SJSA1 (cell line): Measurements from ENCODE around the gene CDK14. TPM values are rescaled to one million over a fixed set of nuclear protein-coding genes. Genes with fewer than 3 reads are reported as not detected.
A peak's percentile ranks its signal among the peaks of the same experiment; 100 is the strongest.

ENCODE experiments used
- DNase-seq, 2 experiments: peaks; one replicate each; pipeline ENCODE4 v3.0.0-alpha.2; 2015 to 2020; ENCODE audit warnings: low spot score in 2 of 2, low read depth in 1 of 2
- H3K27ac ChIP-seq: fragments of 250-450 bp; sonication (Bioruptor Pico); 2 replicates; pipeline ENCODE4 v1.5.1; 2020; ENCODE audit warnings: mild to moderate bottlenecking, moderate library complexity
- H3K27me3 ChIP-seq: fragments of 250-450 bp; sonication (Bioruptor Pico); replicated peaks from 2 replicates; pipeline ENCODE4 v1.5.1; 2020; ENCODE audit warnings: mild to moderate bottlenecking, moderate library complexity
- H3K36me3 ChIP-seq: fragments of 250-450 bp; sonication (Bioruptor Pico); 2 replicates; pipeline ENCODE4 v1.5.1; 2020; ENCODE audit warnings: mild to moderate bottlenecking
- H3K4me1 ChIP-seq: fragments of 250-450 bp; sonication (Bioruptor Pico); replicated peaks from 2 replicates; pipeline ENCODE4 v1.6.1; 2021; ENCODE audit warnings: mild to moderate bottlenecking
- H3K4me3 ChIP-seq: fragments of 250-450 bp; sonication (Bioruptor Pico); 2 replicates; pipeline ENCODE4 v1.5.1; 2020; ENCODE audit warnings: mild to moderate bottlenecking
- H3K9me3 ChIP-seq: fragments of 250-450 bp; sonication (Bioruptor Pico); replicated peaks from 2 replicates; pipeline ENCODE4 v1.5.1; 2020; ENCODE audit warnings: mild to moderate bottlenecking
- total RNA-seq: library from RNA; depleted of rRNA; stranded (reverse); fragments of >200 nt; shearing (Covaris generic); gene quantifications from 2 replicates; pipeline ENCODE4 v1.2.3, GENCODE V29; 2014

Gene CDK14
- total RNA-seq, 1 experiment from 2014 or later, result 20.8 TPM

DNA sequence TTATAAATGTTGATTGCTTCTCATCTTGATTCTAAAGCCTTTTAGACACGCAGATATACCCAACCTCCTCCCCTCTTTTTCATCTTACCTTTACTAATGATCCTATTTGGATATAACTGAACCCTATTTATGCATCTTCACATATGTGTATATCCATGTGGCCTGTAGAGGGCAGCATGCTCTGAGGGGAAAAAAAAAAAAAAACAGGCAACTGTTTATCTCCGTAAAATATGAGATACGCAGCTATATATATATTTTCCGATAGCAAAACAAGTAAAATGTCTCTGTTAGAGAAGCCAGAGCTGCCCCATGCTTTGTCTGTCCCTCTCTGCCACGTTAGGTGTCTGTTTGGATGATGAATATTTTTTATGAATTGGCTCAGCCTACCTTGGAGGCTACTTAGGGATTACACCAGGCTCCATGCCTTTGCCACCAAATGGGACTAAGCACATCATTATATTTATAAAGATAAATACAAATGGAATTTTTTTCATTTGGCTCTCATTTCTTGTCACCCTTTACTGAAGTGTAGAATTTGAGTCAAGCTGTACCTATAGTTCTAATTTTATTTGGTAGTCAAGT lies 493.4 kb downstream of the CDK14 start:
- no peak overlapping the region for H3K27ac ChIP-seq
- no peaks in the 10 kb centered on the region for H3K9me3 ChIP-seq
- H3K4me1 ChIP-seq, result no peaks in the 10 kb centered on the region
- no peaks in the 10 kb centered on the region for H3K36me3 ChIP-seq
- no peak overlapping the region for H3K4me3 ChIP-seq
- DNase-seq, result peak in 1 of 2 experiments; percentile 46
- no peaks in the 10 kb centered on the region for H3K27me3 ChIP-seq

DNA sequence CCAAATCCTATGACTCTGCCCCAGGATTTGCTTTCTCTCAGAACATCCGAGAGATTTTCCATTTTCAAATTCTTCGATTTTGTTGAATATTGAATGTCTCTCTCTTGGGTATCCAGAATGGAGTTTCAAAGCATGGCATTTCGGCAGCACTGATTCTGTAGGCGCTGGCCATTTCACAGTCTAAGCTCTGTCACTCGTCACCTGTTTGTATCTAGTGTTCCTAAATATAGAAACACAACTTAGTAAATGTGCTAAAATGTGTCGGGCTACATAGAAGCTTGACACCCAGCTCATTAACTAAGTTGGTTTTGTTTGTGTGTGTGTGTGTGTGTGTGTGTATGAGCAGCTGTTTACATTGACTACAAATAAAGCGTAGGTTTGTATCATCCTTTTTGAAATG lies 494.6 kb downstream of the CDK14 start:
- H3K9me3 ChIP-seq, result no peaks in the 10 kb centered on the region
- H3K4me3 ChIP-seq, result no peak overlapping the region
- no peak overlapping the region for H3K27ac ChIP-seq
- no peaks in the 10 kb centered on the region for H3K4me1 ChIP-seq
- no peaks in the 10 kb centered on the region for H3K27me3 ChIP-seq
- no peaks in the 10 kb centered on the region for H3K36me3 ChIP-seq
- DNase-seq, result no peak

DNA sequence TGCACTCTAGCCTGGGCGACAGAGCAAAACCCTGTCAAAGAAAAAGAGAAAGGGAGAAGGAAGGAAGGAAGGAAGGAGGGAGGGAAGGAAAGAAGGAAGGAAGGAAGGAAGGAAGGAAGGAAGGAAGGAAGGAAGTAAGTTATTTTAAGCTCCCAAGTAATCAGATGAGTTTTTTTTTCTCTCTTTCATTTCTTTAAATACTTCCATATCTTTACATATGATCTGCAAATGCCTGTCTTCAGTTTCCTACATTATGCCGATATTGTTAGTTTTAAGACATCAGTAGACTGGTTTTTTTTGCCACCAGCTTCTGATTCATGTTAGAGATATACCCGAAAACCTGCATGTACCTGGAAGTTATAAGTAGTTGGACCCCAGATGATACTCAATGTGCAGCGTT lies 495.5 kb downstream of the CDK14 start:
- H3K4me3 ChIP-seq, result no peak overlapping the region
- H3K36me3 ChIP-seq, result no peaks in the 10 kb centered on the region
- H3K27me3 ChIP-seq, result no peaks in the 10 kb centered on the region
- no peaks in the 10 kb centered on the region for H3K4me1 ChIP-seq
- H3K27ac ChIP-seq, result no peak overlapping the region
- no peak for DNase-seq
- H3K9me3 ChIP-seq, result no peaks in the 10 kb centered on the region

DNA sequence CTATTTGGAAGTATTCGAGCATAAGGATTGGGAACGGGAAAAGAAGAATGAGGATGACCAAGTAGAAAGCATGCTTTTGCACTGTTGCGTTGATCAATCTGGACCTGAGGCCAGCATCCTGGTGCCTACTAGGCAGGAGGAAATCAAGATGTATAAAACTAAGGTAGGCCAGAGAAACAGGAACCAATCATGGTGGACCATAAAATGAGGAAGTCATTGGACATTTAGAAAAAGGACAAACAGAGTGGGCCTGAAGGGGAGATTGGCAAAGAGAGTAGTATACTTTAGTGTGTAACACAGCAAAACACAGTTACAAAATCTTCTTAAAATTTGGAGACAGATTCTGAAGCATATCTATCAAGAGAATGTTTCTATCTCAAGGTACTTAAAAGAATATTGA lies 497.1 kb downstream of the CDK14 start:
- Histone ChIP-seq H3K9me3 (no peaks in the 10 kb centered on the region), H3K27ac (no peak overlapping the region), H3K4me1 (no peaks in the 10 kb centered on the region), H3K27me3 (no peaks in the 10 kb centered on the region), H3K4me3 (no peak overlapping the region), H3K36me3 (no peaks in the 10 kb centered on the region)
- no peak for DNase-seq

DNA sequence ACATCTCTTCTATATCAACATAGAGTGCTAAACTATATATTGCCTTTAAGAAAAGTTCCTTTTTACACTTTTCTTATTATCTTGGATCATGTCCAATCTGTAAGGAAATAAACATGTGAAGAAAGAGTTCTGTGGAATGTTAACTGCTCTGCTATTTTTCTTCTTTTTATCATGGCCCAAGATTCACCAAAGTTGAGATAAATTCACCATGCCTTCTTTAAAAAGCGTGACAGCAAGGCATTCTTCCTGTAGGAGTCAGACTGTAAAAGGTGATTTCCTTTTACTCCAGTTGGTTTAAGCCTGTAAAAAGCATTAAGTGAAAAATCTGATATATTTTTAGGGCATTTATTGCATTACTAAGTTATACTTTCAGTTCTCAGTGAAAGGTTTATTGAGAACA lies 502.4 kb downstream of the CDK14 start:
- Histone ChIP-seq H3K36me3 (no peaks in the 10 kb centered on the region), H3K4me3 (no peak overlapping the region), H3K27me3 (no peaks in the 10 kb centered on the region), H3K27ac (no peak overlapping the region), H3K4me1 (no peaks in the 10 kb centered on the region), H3K9me3 (no peaks in the 10 kb centered on the region)
- no peak for DNase-seq

DNA sequence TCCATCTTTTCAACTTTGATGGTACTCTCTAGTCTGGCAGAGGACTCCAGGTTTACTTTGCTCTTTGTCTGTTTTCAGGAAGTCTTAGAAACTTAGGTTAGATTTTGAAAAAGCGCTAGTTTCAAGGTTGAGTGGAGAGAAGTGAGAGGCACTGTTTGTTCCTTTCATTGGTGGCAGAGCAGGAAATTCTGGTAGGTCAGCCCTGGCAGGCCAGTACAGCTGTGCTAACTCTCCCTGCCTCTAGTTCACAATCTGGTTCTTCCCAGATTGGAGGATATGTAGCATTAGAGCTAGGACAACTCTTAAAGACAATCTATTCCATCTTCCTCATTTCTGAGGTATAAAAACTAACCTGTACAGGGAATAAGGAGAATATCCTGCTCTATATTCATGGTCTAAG lies 507.2 kb downstream of the CDK14 start:
- H3K27ac ChIP-seq, result no peak overlapping the region
- no peaks in the 10 kb centered on the region for H3K9me3 ChIP-seq
- H3K27me3 ChIP-seq, result no peaks in the 10 kb centered on the region
- H3K4me1 ChIP-seq, result no peaks in the 10 kb centered on the region
- no peak overlapping the region for H3K4me3 ChIP-seq
- no peak for DNase-seq
- no peaks in the 10 kb centered on the region for H3K36me3 ChIP-seq

DNA sequence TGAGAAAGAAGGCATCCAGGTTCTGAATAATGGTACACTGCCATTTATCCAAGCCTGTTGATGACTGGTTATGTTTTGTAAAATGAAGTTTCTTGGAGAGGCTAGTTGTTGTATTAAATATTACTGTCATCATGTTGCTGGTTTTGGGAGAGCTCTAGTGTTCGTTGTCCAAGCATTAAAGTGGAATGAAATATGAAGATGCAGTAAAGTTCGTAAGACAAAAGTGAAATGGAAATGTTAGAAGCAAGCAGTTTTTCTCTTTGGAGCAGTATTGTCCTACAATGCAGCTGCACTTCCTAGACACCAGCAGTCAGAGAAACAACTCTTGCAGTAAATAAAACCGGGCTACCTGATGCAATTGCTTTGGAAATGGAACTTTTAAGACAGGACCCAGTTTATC lies 511.3 kb downstream of the CDK14 start:
- no peak overlapping the region for H3K4me3 ChIP-seq
- H3K27me3 ChIP-seq, result no peaks in the 10 kb centered on the region
- no peaks in the 10 kb centered on the region for H3K36me3 ChIP-seq
- no peaks in the 10 kb centered on the region for H3K9me3 ChIP-seq
- H3K27ac ChIP-seq, result no peak overlapping the region
- no peaks in the 10 kb centered on the region for H3K4me1 ChIP-seq
- DNase-seq, result no peak

DNA sequence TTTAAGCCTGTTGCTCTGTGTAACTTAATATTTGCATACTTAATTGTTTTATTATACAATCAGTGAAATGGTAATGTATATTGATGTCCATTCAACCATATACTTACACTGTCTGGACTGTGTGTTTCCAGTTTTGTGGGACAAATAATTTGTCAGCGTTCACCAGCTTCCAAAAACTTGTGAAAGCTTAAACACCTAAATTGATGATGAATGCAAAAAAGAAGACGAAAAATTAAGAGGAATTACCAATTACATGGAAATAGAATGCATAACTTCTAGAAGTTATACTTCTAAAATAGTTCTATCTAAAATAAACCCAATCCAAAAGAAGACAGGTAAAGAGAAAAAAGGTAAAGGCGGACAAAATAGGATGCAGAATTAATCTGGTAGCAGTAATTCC lies 513.1 kb downstream of the CDK14 start:
- peaks cover 5% of the 10 kb centered on the region for H3K36me3 ChIP-seq
- no peaks in the 10 kb centered on the region for H3K9me3 ChIP-seq
- no peak overlapping the region for H3K4me3 ChIP-seq
- DNase-seq, result no peak
- H3K4me1 ChIP-seq, result no peaks in the 10 kb centered on the region
- no peaks in the 10 kb centered on the region for H3K27me3 ChIP-seq
- no peak overlapping the region for H3K27ac ChIP-seq

DNA sequence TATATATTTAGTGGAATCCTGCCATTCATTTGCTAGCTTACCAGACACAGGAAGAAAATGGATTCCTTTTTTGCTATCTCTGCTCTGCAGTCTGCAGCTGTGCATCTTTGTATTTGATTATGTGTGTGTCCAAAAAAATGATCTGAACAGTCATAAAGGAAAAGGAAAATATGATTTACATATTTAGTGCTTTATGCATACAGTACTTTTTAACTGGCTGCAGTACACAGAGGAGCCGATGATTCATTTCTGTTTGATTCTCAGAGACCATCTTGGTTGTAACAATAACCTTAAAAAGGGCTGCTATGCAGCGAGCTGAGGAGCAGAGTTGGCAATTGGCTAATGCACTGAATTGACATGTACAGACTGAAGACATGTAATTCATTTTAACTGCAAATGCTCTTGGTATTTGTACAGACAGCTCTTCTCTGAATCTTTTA lies 516.8 kb downstream of the CDK14 start:
- H3K4me1 ChIP-seq, result no peaks in the 10 kb centered on the region
- H3K27ac ChIP-seq, result no peak overlapping the region
- H3K4me3 ChIP-seq, result no peak overlapping the region
- no peaks in the 10 kb centered on the region for H3K9me3 ChIP-seq
- no peaks in the 10 kb centered on the region for H3K27me3 ChIP-seq
- H3K36me3 ChIP-seq, result peaks cover 8% of the 10 kb centered on the region
- DNase-seq, result no peak

DNA sequence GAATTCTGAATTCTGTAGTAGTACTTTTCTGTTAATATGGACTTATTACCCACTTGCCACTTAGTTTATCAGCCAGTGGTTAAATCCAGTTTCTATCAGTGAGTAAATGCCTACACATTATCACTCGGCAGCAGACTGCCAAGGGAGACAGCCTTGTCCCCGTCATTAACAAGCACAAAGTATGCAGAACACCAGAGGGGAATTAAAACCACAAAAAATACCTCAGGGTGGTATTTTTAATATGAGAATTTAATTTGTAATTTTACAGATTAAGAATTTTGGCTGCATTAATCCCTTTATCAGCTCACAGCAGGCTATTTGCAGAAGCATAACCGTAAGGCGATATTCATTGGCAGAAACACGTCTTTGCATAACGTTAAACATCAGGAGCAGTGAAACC lies 518.1 kb downstream of the CDK14 start:
- Histone ChIP-seq H3K4me3 (no peak overlapping the region), H3K27ac (no peak overlapping the region), H3K4me1 (no peaks in the 10 kb centered on the region), H3K27me3 (no peaks in the 10 kb centered on the region), H3K9me3 (no peaks in the 10 kb centered on the region), H3K36me3 (peaks cover 8% of the 10 kb centered on the region)
- no peak for DNase-seq

DNA sequence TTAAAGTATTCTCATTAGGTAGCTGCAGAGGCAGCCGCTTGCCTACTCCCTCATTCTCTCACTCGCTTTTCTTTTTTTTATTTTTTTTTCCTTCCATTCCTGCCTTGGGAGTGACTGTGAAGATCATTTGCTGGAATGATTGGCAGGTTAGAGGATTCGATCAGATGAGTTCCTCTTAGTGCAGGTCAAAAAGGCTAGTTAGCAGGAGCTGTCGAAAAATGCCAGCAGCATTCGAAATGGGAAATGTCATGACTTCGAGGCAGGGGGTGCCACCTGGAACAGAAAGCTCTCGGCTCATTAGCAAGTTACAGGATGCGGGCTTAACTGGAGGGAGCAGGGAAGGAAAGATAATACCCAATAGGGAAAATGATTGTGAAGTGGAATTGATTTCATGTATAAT lies 530.6 kb downstream of the CDK14 start:
- Histone ChIP-seq H3K4me1 (peaks cover 8% of the 10 kb centered on the region; the same call in 1 of the 2 replicates), H3K36me3 (no peaks in the 10 kb centered on the region), H3K4me3 (no peak overlapping the region), H3K27ac (no peak overlapping the region), H3K9me3 (no peaks in the 10 kb centered on the region), H3K27me3 (no peaks in the 10 kb centered on the region)
- DNase-seq, result no peak

DNA sequence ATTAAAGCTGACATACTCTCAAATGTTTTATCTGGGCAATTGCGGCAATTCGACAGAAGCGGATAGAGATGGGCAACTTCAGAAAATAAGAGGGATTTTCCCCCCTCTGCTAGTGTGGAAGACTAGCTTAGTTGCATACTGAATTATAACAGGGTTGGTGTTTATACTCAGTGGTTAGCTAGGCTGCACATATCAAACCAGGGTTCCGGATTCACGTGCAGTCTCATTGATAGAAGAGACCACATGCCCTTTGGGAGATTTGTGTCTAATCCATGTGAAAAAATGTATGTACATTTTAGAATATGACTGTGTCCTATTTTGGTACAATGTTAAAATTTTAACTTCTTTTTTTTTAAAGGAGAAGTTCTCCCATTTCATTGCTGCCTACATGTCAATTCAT lies 531.2 kb downstream of the CDK14 start:
- Histone ChIP-seq H3K36me3 (no peaks in the 10 kb centered on the region), H3K4me3 (no peak overlapping the region), H3K27ac (no peak overlapping the region), H3K4me1 (peaks cover 8% of the 10 kb centered on the region; the same call in 1 of the 2 replicates), H3K27me3 (no peaks in the 10 kb centered on the region), H3K9me3 (no peaks in the 10 kb centered on the region)
- DNase-seq, result no peak

DNA sequence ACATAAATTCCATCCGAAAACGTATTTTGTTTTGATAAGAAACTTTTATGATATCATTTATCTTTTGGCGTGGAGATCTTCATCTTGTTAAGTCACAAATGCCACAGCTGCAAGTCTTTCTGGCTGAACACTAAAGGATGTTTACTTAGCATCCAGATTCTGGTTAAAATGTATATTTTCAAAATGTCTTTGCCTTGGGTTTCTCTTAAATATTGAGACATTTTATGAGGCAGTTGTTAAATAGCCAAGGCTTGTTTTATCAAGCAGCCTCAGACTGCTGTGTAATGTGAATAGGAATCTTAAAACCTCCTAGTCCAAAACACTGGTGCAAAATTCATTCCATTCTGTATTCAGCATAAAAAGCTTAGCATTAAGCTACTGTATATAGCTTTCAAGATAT lies 531.8 kb downstream of the CDK14 start:
- Histone ChIP-seq H3K27ac (no peak overlapping the region), H3K27me3 (no peaks in the 10 kb centered on the region), H3K36me3 (no peaks in the 10 kb centered on the region), H3K4me1 (peaks cover 8% of the 10 kb centered on the region; the same call in 1 of the 2 replicates), H3K9me3 (no peaks in the 10 kb centered on the region), H3K4me3 (no peak overlapping the region)
- DNase-seq, result no peak

DNA sequence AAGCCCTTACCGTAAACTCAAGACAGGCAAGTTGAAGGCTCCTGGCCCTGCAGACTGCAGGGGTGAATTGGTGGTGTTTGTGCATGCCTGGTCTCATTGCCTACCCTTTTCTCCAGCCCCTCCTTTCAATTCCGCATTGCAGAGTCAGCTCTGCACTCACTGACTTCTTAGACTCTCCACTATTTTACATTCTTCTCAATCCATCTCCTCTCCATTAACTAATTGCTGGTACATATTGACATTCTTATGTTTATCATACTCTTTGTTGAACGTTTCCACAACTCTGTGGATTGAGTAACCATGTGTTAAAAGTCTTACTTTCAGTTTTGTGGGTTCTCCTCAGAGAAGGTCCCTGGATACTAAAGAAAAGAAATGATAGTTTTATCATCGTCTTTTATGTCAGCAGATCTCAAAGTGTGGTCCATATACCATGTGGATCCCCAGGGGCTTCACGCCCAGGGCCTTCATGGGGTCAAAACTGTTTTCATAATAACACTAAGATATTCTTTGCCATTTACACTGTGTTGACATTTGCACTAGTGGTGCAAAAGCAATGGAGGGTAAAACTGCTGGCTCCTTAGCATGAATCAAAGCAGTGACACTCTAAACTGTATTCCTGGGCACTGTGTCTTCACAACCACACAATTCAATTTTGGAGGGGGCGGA lies 532.7 kb downstream of the CDK14 start:
- H3K27me3 ChIP-seq, result no peaks in the 10 kb centered on the region
- H3K4me3 ChIP-seq, result no peak overlapping the region
- peak in 1 of 2 experiments; percentile 8 for DNase-seq
- H3K36me3 ChIP-seq, result no peaks in the 10 kb centered on the region
- no peak overlapping the region for H3K27ac ChIP-seq
- no peaks in the 10 kb centered on the region for H3K9me3 ChIP-seq
- H3K4me1 ChIP-seq, result peaks cover 8% of the 10 kb centered on the region; the same call in 1 of the 2 replicates

DNA sequence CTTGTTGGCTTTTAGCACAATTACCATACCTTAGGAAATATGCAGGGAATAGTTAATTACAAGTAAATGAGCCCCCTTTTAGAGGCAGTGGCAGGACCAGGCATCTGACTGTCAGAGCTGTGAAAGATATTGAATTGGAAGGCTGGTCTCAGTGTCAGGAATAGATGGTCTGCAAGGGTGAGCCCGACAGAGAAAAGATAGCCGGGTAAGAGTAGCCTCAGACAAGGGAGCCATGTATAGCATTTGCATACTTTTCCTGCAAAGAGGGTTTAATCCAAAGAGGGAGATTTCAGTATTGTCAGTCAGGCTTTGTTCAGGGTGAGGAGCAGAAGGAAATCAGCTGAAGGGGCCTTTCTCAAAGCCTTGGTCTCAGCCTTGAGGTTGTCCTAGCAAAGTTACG lies 539.2 kb downstream of the CDK14 start:
- H3K4me3 ChIP-seq, result no peak overlapping the region
- H3K27ac ChIP-seq, result no peak overlapping the region
- H3K27me3 ChIP-seq, result no peaks in the 10 kb centered on the region
- no peaks in the 10 kb centered on the region for H3K36me3 ChIP-seq
- no peaks in the 10 kb centered on the region for H3K9me3 ChIP-seq
- no peaks in the 10 kb centered on the region for H3K4me1 ChIP-seq
- no peak for DNase-seq
